ENCODE measurements around the gene PRICKLE1. TPM values are rescaled to one million over a fixed set of nuclear protein-coding genes. Genes with fewer than 3 reads are reported as not detected.

Gene PRICKLE1
- total RNA-seq, 1 donor from 2014 or later: 30.6 TPM

- TF ChIP-seq, protein P1, sequence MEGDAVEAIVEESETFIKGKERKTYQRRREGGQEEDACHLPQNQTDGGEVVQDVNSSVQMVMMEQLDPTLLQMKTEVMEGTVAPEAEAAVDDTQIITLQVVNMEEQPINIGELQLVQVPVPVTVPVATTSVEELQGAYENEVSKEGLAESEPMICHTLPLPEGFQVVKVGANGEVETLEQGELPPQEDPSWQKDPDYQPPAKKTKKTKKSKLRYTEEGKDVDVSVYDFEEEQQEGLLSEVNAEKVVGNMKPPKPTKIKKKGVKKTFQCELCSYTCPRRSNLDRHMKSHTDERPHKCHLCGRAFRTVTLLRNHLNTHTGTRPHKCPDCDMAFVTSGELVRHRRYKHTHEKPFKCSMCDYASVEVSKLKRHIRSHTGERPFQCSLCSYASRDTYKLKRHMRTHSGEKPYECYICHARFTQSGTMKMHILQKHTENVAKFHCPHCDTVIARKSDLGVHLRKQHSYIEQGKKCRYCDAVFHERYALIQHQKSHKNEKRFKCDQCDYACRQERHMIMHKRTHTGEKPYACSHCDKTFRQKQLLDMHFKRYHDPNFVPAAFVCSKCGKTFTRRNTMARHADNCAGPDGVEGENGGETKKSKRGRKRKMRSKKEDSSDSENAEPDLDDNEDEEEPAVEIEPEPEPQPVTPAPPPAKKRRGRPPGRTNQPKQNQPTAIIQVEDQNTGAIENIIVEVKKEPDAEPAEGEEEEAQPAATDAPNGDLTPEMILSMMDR (IDR thresholded peaks at IDR 0.05): no peak
- H3K27ac Mint-ChIP-seq (ENCODE audit: unreplicated experiment): no peak overlapping the region
- H3K27me3 Mint-ChIP-seq (ENCODE audit: unreplicated experiment): no peaks in the 10 kb centered on the region
- H3K4me3 Mint-ChIP-seq (ENCODE audit: unreplicated experiment): no peak overlapping the region
- DNase-seq (ENCODE audit: extremely low spot score, unreplicated experiment): no peak
- no peaks in the 10 kb centered on the region for H3K9me3 Mint-ChIP-seq (ENCODE audit: unreplicated experiment)
- H3K36me3 Mint-ChIP-seq (ENCODE audit: unreplicated experiment): peaks cover 59% of the 10 kb centered on the region
- H3K4me1 Mint-ChIP-seq (ENCODE audit: unreplicated experiment): peaks cover 30% of the 10 kb centered on the region
These were observed 120.0 kb downstream of the PRICKLE1 start for GRCh38 chr12:42469355-42470175.

DNA sequence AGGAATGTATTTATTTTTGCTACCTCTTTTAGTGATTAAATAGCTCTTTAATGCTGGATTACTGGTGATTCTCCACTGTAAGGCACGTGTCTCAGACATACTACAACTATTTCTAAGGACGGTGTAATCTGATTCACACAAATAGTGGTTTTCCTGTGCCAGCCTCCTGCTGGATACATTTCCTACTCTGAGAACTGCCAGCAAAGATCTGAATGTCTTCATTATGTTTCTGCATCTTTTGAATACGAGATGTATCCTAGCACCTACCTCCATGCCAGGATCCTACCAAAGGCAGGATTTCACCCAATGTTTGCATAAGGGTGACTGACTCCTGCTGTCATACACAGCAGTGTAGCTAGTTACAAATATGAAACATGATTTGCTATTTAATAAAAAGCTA lies 120.6 kb downstream of the PRICKLE1 start:
- Mint-ChIP-seq H3K9me3 (ENCODE audit: unreplicated experiment) (no peaks in the 10 kb centered on the region), H3K36me3 (ENCODE audit: unreplicated experiment) (peaks cover 65% of the 10 kb centered on the region), H3K27me3 (ENCODE audit: unreplicated experiment) (no peaks in the 10 kb centered on the region), H3K4me3 (ENCODE audit: unreplicated experiment) (no peak overlapping the region), H3K4me1 (ENCODE audit: unreplicated experiment) (peaks cover 27% of the 10 kb centered on the region), H3K27ac (ENCODE audit: unreplicated experiment) (no peak overlapping the region)
- TF ChIP-seq, protein P1 (IDR thresholded peaks at IDR 0.05): no peak
- no peak for DNase-seq (ENCODE audit: extremely low spot score, unreplicated experiment)

DNA sequence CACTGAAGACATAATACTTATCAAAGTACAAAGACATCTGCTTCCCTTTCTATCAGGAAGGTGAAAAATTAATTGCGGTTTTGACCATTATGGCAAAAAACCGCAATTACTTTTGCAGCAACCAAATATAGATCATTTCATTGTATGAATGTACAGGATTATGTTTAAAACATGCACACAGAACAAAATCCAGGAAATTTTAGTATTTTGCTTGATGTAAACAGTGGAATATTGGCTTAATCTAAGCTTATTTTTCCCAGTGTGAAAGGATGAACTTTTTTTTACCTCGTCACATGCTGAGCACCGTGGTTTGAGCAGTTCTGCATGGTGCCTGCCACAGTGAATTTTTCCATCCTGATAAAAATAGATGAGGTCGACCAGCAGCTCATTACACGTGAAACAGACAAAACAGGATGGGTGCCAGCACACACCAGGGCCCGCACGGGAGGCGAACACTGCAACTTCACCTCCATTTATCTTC lies 121.2 kb downstream of the PRICKLE1 start:
- Mint-ChIP-seq H3K27me3 (ENCODE audit: unreplicated experiment) (no peaks in the 10 kb centered on the region), H3K4me3 (ENCODE audit: unreplicated experiment) (no peak overlapping the region), H3K4me1 (ENCODE audit: unreplicated experiment) (peaks cover 22% of the 10 kb centered on the region), H3K36me3 (ENCODE audit: unreplicated experiment) (peaks cover 68% of the 10 kb centered on the region), H3K9me3 (ENCODE audit: unreplicated experiment) (no peaks in the 10 kb centered on the region), H3K27ac (ENCODE audit: unreplicated experiment) (no peak overlapping the region)
- TF ChIP-seq, protein P1 (IDR thresholded peaks at IDR 0.05): no peak
- DNase-seq (ENCODE audit: extremely low spot score, unreplicated experiment): no peak

- TF ChIP-seq, protein P1 (IDR thresholded peaks at IDR 0.05): no peak
- no peak for DNase-seq (ENCODE audit: extremely low spot score, unreplicated experiment)
- Mint-ChIP-seq H3K27me3 (ENCODE audit: unreplicated experiment) (no peaks in the 10 kb centered on the region), H3K36me3 (ENCODE audit: unreplicated experiment) (peaks cover 68% of the 10 kb centered on the region), H3K4me1 (ENCODE audit: unreplicated experiment) (peaks cover 6% of the 10 kb centered on the region), H3K27ac (ENCODE audit: unreplicated experiment) (no peak overlapping the region), H3K4me3 (ENCODE audit: unreplicated experiment) (no peak overlapping the region), H3K9me3 (ENCODE audit: unreplicated experiment) (no peaks in the 10 kb centered on the region)
These were observed 125.9 kb downstream of the PRICKLE1 start for GRCh38 chr12:42463671-42464070.

GRCh38 chr12:42462486-42462885 lies 127.1 kb downstream of the PRICKLE1 start:
- TF ChIP-seq, protein P1 (IDR thresholded peaks at IDR 0.05): no peak
- peaks cover 63% of the 10 kb centered on the region for H3K36me3 Mint-ChIP-seq (ENCODE audit: unreplicated experiment)
- H3K4me3 Mint-ChIP-seq (ENCODE audit: unreplicated experiment): no peak overlapping the region
- no peaks in the 10 kb centered on the region for H3K27me3 Mint-ChIP-seq (ENCODE audit: unreplicated experiment)
- no peak overlapping the region for H3K27ac Mint-ChIP-seq (ENCODE audit: unreplicated experiment)
- H3K4me1 Mint-ChIP-seq (ENCODE audit: unreplicated experiment): no peaks in the 10 kb centered on the region
- no peaks in the 10 kb centered on the region for H3K9me3 Mint-ChIP-seq (ENCODE audit: unreplicated experiment)
- no peak for DNase-seq (ENCODE audit: extremely low spot score, unreplicated experiment)
